DMS114 treated with DMSO at 0.1 percent for 48 hours (cell line): Measurements from ENCODE around the gene KIF26B.

ENCODE experiments used
- DNase-seq: peaks from one replicate; lab custom pipeline; 2025; ENCODE audit not compliant: unreplicated experiment; lab: John Stamatoyannopoulos, UW

KIF26B gene

DNA sequence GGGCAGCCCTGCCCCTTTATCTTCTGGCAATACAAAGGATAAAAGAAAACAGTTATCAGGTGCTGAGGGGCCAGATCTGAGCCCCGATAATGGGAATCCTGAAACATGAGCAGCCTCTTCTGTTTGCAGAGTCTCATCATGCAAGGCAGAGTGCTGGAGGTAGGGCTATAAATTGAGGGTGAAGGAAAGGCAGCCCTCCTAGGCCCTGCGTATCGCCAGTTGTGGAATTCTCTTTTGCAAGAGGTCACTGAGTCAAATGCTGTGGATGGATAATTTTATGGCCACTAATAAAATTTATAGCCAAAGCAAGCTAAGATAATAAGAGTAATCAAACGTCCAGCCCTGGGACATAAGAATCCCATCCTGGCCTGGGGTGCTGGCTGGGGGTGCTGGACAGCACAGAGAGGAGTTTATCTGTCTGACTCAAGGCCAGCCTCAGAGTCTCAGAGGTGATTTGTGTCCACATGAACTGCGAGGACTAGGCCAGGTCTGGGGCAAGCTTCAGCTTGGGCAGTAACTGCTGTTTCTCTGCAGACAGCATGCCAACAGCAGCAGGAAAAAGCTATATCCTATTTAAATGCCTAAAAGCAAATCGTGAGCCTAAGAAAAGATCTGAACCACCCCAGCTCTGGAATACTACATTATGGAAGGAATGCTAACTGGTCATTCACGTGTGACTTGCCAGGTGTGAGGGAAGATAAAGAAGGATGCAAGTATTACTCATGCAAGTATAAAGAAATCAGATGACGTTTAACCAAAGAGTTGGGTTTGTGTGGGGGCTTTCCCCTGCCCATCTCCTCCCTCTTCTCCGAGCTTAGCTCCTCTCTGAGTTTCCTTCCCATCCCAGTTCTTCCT lies 254.8 kb downstream of the KIF26B start:
- DNase-seq: no peak

- DNase-seq: no peak
These were observed 256.7 kb downstream of the KIF26B start for GRCh38 chr1:245411245-245412036.

- no peak for DNase-seq
These were observed 257.5 kb downstream of the KIF26B start for GRCh38 chr1:245412306-245412705.

GRCh38 chr1:245416781-245417180 lies 262.0 kb downstream of the KIF26B start:
- DNase-seq: no peak

DNA sequence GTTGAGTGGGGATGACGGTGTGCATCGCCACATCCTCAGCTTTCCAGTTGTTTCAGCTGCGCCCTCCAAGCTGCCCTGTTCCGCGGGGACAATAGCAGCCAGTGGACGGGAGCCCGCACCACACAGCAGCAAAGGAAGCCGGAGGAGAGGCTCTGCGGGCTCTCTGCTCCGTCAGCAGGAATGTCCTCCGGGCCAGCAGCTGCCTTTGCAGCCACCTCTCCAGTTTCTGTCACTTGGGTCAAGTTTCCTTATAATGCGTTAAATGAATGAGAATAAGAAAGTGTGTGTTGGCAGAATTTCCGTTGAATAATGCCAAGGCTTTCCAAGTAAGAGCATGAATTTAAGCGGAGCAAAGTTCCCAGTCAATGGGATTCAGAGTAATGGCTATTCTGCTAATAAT lies 263.3 kb downstream of the KIF26B start:
- DNase-seq: no peak

- no peak for DNase-seq
These were observed 264.7 kb downstream of the KIF26B start for GRCh38 chr1:245419461-245419978.

- DNase-seq: no peak
These were observed 265.2 kb downstream of the KIF26B start for GRCh38 chr1:245419989-245420388.

DNA sequence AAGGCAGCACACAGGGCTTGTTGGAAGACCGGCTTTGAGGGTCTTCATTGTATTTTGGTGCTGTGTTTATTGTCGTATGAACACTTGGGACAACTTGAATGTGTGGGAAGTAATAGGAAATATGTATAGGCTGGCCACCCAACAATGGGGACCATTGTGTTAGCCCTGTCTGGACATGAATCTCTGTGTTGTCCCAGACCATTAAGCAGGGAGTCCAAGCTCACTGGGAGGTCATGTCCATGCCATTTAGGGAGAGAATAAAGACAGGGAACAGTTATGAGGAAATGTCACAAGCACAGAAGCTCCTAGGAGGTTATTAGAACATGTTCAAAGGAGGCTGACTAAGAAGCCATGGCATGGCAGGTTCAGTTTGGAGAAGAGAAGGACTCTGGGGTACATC lies 266.1 kb downstream of the KIF26B start:
- DNase-seq: no peak

DNA sequence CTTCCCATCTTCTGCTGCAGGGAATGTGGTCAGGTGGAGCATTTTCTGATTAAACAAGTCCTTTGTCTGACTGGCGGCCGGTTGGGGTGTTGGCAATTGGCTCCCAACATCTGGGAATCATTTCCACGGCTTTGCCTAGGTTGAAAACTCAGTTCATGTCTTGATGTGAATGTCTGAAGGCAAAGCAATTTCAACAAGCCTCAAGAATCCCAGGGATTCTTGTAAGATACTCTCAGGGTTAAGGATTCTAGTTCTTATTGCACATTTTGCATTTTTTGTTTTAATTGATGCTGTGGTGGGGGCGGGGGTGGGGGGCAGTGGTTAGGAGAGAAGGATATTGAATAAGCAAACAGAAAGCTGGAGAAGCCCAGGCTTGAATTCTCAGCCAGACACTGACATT lies 273.9 kb downstream of the KIF26B start:
- no peak for DNase-seq

- DNase-seq: no peak
These were observed 276.9 kb downstream of the KIF26B start for GRCh38 chr1:245431706-245432105.

DNA sequence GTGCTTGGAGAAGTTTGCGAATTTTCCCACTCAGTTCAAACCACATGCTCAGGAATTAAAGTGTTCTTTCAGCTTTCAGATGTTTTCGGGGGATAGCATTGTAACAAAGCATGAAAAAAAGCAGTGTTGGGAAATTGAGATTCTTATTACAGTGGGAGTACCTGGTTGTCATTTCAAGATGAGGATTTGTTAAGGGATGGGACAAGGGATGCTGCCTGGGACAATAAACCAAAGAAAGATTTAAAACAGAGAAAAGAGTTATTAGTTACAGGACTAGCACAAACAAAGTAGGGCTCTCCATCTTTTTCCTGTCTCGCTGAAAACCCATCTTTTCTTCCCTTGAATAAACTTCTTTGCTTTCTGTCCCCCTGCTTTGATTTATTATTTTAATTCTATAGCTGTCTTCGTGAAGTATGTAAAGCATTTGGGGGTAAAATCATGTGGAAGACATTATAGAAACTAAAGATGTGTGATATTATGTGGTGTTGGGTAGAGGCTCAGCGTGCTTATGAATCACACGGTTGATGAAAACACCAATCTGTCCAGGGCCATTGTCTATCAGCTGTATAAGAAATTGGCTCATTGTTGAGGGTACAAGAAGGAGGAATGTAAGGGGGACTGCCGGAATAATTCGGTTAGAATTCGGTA lies 277.6 kb downstream of the KIF26B start:
- no peak for DNase-seq

DNA sequence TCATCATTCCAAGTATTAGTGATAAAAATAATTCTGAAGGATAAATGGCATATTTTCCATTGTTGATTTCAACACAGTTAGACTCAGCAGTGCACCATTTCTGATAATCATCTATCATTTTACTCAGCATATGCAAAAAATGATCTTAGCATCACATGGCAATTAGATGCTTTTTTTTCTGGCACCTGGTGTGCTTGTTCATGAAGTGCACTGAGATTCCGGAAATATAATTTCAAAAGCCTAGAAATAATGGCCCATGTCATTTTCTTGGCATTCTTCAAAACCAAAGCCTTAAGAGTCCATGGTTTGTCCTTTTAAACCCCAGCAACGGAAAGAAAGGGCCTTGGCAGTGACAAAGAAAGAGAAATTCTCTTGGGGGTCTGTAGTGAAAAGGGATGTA lies 278.8 kb downstream of the KIF26B start:
- no peak for DNase-seq

DNA sequence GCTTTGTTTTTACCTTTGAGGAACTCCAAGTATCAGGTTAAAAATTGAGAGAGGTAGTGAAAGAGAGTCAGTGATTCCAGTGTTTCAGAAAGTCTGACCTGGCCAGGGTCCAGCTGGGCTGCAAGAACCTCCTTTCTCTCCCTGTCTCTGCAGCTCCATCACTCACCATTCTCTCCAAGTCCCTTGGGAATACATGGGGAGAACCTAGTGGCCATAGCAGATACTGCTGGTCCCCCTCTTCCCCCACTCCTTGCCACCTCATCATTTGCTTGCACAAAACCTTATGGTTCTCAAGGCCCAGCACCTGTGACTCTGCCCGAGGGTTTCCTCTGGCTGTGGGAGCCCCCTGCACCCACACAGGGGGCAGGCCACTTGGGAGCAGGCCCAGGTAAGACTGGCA lies 279.5 kb downstream of the KIF26B start:
- no peak for DNase-seq

GRCh38 chr1:245436407-245436806 lies 281.6 kb downstream of the KIF26B start:
- DNase-seq: no peak

GRCh38 chr1:245437369-245438062 lies 282.7 kb downstream of the KIF26B start:
- DNase-seq: no peak

DNA sequence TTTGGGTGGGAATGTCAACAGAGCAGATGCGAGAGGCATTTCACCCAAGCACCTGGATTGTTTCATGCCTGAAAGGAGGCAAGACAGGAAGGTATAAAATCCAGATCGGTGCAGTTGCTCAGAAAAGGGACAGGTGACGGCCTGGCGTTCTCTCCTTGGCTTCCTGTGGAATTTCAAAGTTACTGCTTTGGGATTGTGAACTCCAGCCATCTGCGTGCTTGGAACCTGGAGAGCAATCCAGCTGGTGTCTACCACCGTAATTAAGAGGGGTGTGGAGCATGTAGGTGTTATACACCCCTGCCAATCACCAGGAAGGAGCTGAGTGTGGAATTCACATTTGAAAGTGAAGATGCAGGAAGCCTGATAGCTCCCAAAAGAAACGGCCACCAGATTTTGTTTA lies 286.1 kb downstream of the KIF26B start:
- no peak for DNase-seq

- DNase-seq: no peak
These were observed 286.9 kb downstream of the KIF26B start for GRCh38 chr1:245441689-245442088.

DNA sequence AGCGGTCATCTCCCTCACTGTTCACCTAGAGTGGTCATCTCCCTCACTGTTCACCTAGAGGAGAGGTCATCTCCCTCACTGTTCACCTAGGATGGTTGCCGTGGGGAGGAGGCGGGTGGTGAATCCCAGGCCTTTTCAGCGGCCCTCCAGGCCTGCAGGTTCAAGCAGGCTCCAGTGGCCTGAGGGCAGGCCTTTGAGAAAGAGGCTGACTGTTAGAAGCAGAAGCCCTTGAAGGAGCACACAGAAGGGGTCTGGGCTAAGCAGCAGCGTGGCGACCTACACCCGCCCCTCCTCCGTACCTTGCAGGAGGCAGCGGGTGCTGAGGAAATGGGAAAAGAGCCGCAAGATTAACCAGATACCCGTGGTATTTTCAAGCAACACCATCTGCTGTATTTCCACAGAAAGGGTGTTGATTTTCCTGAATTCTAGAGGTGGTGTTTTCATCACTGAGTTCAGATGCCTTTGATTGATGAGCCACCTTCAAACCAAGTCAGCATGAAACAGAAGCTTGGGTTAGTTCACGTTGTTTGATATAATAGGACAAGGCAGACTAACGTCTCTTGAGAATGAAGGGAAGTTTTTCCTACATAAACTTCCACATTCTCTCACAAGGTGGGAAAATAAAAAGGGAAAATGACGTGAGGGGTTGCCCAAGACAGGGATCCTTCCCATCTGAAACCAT lies 289.5 kb downstream of the KIF26B start:
- no peak for DNase-seq

DNA sequence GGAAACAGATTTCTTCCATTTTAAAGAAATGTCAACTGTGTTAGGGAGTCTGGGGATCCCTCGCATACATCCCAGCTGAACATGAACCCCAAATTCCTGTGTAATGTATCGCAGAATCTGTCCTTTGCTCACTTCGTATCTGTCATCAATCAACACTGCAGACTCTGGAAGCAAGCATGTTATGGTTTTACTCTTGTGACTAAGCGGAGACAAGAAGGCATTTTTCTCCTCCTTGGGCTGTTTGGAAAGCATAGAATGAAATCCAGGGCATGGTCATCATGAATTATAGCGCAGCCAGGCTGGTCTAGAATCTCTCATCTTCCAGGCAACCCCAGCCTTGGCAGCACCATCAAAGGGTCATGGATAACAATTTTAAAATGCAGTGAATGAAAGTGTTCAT lies 290.2 kb downstream of the KIF26B start:
- DNase-seq: no peak

DNA sequence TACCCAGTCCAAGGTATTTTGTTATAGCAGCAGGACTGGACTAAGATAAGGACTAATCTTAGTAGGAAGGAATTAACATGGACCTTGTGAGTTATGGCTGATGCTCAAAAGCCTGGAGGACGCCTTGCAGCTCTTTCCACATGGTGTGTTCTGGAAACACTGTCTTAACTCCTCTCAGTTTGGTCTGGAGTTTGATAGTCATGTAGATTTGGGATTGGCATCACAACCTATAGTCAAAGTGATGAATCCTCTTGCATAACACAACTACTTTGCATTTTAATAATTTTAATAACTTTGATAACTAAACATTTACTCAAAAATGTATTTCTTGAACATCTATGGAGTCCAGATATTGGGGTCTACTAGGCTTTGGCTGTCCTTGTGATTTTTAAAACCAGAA lies 293.7 kb downstream of the KIF26B start:
- no peak for DNase-seq
